BLaER1 treated with 17β-estradiol and CSF1 and Interleukin-3, amounts not matched to agents 10 nM and 100 nM (cell line): ENCODE data around the gene ZNF507.

ENCODE experiments used
- H3K27ac ChIP-seq, 11 experiments: shearing (Covaris generic); formaldehyde crosslinking; 2 replicates each; pipeline ENCODE4 v1.8.1; 2022
- H3K27me3 ChIP-seq, 11 experiments: shearing (Covaris generic); formaldehyde crosslinking; 2 replicates each; pipeline ENCODE4 v1.8.1; 2022
- H3K36me3 ChIP-seq, 11 experiments: shearing (Covaris generic); formaldehyde crosslinking; 2 replicates each; pipeline ENCODE4 v1.8.1; 2022
- H3K4me1 ChIP-seq, 10 experiments: shearing (Covaris generic); formaldehyde crosslinking; 2 replicates each; pipeline ENCODE4 v1.8.1; 2022
- H3K4me2 ChIP-seq, 11 experiments: shearing (Covaris generic); formaldehyde crosslinking; 2 replicates each; pipeline ENCODE4 v1.8.1; 2022
- H3K4me3 ChIP-seq, 10 experiments: shearing (Covaris generic); formaldehyde crosslinking; 2 replicates each; pipeline ENCODE4 v1.8.1; 2022
- H3K9ac ChIP-seq, 11 experiments: shearing (Covaris generic); formaldehyde crosslinking; 2 replicates each; pipeline ENCODE4 v1.8.1; 2022
- H3K9me3 ChIP-seq, 11 experiments: shearing (Covaris generic); formaldehyde crosslinking; replicated peaks in 1 of 11; 2 replicates each; pipeline ENCODE4 v1.8.1; 2022
- H4K20me1 ChIP-seq, 11 experiments: shearing (Covaris generic); formaldehyde crosslinking; 2 replicates each; pipeline ENCODE4 v1.8.1; 2022
- Cebpa-rat ChIP-seq, 11 experiments: shearing (Covaris generic); IDR thresholded peaks; 2 replicates each; pipeline ENCODE4 v1.8.1; 2022

ZNF507 gene

GRCh38 chr19:32313569-32314265 lies 31.7 kb upstream of the ZNF507 start:
- Histone ChIP-seq H3K27me3 (peaks cover 0 to 14% (median 0%) of the 10 kb centered on the region in 11 experiments; a peak in 2 of 22 replicates), H4K20me1 (no peaks in the 10 kb centered on the region), H3K4me2 (no peak overlapping the region), H3K27ac (no peak overlapping the region), H3K4me3 (no peak overlapping the region), H3K9ac (no peak overlapping the region), H3K36me3 (no peaks in the 10 kb centered on the region), H3K4me1 (no peaks in the 10 kb centered on the region), H3K9me3 (no peaks in the 10 kb centered on the region)
- no peak for TF ChIP-seq Cebpa-rat (IDR thresholded peaks at IDR 0.05)

GRCh38 chr19:32316034-32316433 lies 29.4 kb upstream of the ZNF507 start:
- no peaks in the 10 kb centered on the region for H3K36me3 ChIP-seq
- no peaks in the 10 kb centered on the region for H3K9me3 ChIP-seq
- no peak for TF ChIP-seq Cebpa-rat (IDR thresholded peaks at IDR 0.05)
- H4K20me1 ChIP-seq, result no peaks in the 10 kb centered on the region
- H3K4me3 ChIP-seq, result no peak overlapping the region
- H3K27me3 ChIP-seq, result peaks cover 0 to 29% (median 0%) of the 10 kb centered on the region in 11 experiments; a peak in 2 of 22 replicates
- no peaks in the 10 kb centered on the region for H3K4me1 ChIP-seq
- H3K27ac ChIP-seq, result no peak overlapping the region
- H3K4me2 ChIP-seq, result no peak overlapping the region
- no peak overlapping the region for H3K9ac ChIP-seq

GRCh38 chr19:32317086-32317485 lies 28.3 kb upstream of the ZNF507 start:
- Histone ChIP-seq H3K4me3 (no peak overlapping the region), H3K9me3 (no peaks in the 10 kb centered on the region), H4K20me1 (no peaks in the 10 kb centered on the region), H3K4me1 (no peaks in the 10 kb centered on the region), H3K9ac (no peak overlapping the region), H3K27ac (no peak overlapping the region), H3K4me2 (no peak overlapping the region), H3K36me3 (no peaks in the 10 kb centered on the region), H3K27me3 (peaks cover 0 to 36% (median 0%) of the 10 kb centered on the region in 11 experiments; a peak in 4 of 22 replicates)
- no peak for TF ChIP-seq Cebpa-rat (IDR thresholded peaks at IDR 0.05)

GRCh38 chr19:32318884-32319520 lies 26.4 kb upstream of the ZNF507 start:
- Histone ChIP-seq H3K36me3 (no peaks in the 10 kb centered on the region), H3K27me3 (peaks cover 0 to 39% (median 0%) of the 10 kb centered on the region in 11 experiments; a peak in 4 of 22 replicates), H3K9ac (no peak overlapping the region), H3K4me1 (no peaks in the 10 kb centered on the region), H3K27ac (no peak overlapping the region), H3K9me3 (no peaks in the 10 kb centered on the region), H4K20me1 (no peaks in the 10 kb centered on the region; a peak in 1 of 22 replicates), H3K4me3 (no peak overlapping the region), H3K4me2 (no peak overlapping the region)
- no peak for TF ChIP-seq Cebpa-rat (IDR thresholded peaks at IDR 0.05)

GRCh38 chr19:32322541-32322940 lies 22.9 kb upstream of the ZNF507 start:
- Histone ChIP-seq H3K4me3 (no peak overlapping the region), H3K9ac (no peak overlapping the region)

GRCh38 chr19:32324631-32325285 lies 20.7 kb upstream of the ZNF507 start:
- TF ChIP-seq Cebpa-rat (IDR thresholded peaks at IDR 0.05), result no peak
- Histone ChIP-seq H3K4me2 (no peak overlapping the region), H3K4me1 (no peaks in the 10 kb centered on the region), H3K36me3 (no peaks in the 10 kb centered on the region), H3K9ac (no peak overlapping the region), H3K27ac (no peak overlapping the region), H3K27me3 (peaks cover 0 to 73% (median 0%) of the 10 kb centered on the region in 11 experiments; a peak in 4 of 22 replicates), H3K4me3 (no peak overlapping the region), H4K20me1 (no peaks in the 10 kb centered on the region; a peak in 1 of 22 replicates), H3K9me3 (no peaks in the 10 kb centered on the region)

More at GRCh38 chr19:32322541-32322940, 22.9 kb upstream of the ZNF507 start:
- no peak overlapping the region for H3K4me2 ChIP-seq
- no peak overlapping the region for H3K27ac ChIP-seq
- no peaks in the 10 kb centered on the region; a peak in 1 of 22 replicates for H4K20me1 ChIP-seq
- no peak for TF ChIP-seq Cebpa-rat (IDR thresholded peaks at IDR 0.05)
- no peaks in the 10 kb centered on the region for H3K36me3 ChIP-seq
- H3K9me3 ChIP-seq, result no peaks in the 10 kb centered on the region
- no peaks in the 10 kb centered on the region for H3K4me1 ChIP-seq
- peaks cover 0 to 53% (median 0%) of the 10 kb centered on the region in 11 experiments; a peak in 4 of 22 replicates for H3K27me3 ChIP-seq

- H3K9me3 ChIP-seq, result no peaks in the 10 kb centered on the region
- no peak overlapping the region for H3K4me3 ChIP-seq
- H3K27ac ChIP-seq, result no peak overlapping the region
- no peaks in the 10 kb centered on the region for H3K4me1 ChIP-seq
- peaks cover 0 to 8% (median 0%) of the 10 kb centered on the region in 11 experiments; a peak in 1 of 22 replicates for H4K20me1 ChIP-seq
- H3K9ac ChIP-seq, result no peak overlapping the region
- H3K27me3 ChIP-seq, result peaks cover 0 to 90% (median 0%) of the 10 kb centered on the region in 11 experiments; a peak in 6 of 22 replicates
- H3K4me2 ChIP-seq, result no peak overlapping the region
- TF ChIP-seq Cebpa-rat (IDR thresholded peaks at IDR 0.05), result no peak
- no peaks in the 10 kb centered on the region for H3K36me3 ChIP-seq
These were observed 15.1 kb upstream of the ZNF507 start for GRCh38 chr19:32330213-32330857.

- Histone ChIP-seq H3K4me1 (no peaks in the 10 kb centered on the region), H3K9me3 (no peaks in the 10 kb centered on the region), H3K9ac (no peak overlapping the region), H3K4me3 (no peak overlapping the region), H3K27ac (no peak overlapping the region), H4K20me1 (peaks cover 0 to 21% (median 0%) of the 10 kb centered on the region in 11 experiments; a peak in 2 of 22 replicates), H3K4me2 (no peak overlapping the region), H3K27me3 (peaks cover 0 to 96% (median 0%) of the 10 kb centered on the region in 11 experiments; a peak in 7 of 22 replicates), H3K36me3 (no peaks in the 10 kb centered on the region)
- no peak for TF ChIP-seq Cebpa-rat (IDR thresholded peaks at IDR 0.05)
These were observed 12.2 kb upstream of the ZNF507 start for GRCh38 chr19:32333227-32333626.
